Measurements from ENCODE around the gene FIGNL2. TPM values are rescaled to one million over a fixed set of nuclear protein-coding genes. Genes with fewer than 3 reads are reported as not detected.

The FIGNL2 gene
- total RNA-seq, 1 experiment from 2014 or later, result not detected

- no peaks in the 10 kb centered on the region for H3K9me3 ChIP-seq (ENCODE audit: low read length)
- peaks cover 25% of the 10 kb centered on the region for H3K79me2 ChIP-seq (ENCODE audit: low read length)
- H3K9me2 ChIP-seq (replicated peaks; ENCODE audit: low read length), result no peaks in the 10 kb centered on the region
- no peaks in the 10 kb centered on the region for H3F3A ChIP-seq (ENCODE audit: low read length, unreplicated experiment)
- ATAC-seq (peak; percentile 68), DNase-seq (peak; percentile 74)
- peak overlapping the region; percentile 88 for H3K4me3 ChIP-seq (ENCODE audit: low read length)
- no TSS peak for BruUV-seq (replicated peaks)
- peak overlapping the region; percentile 100 for H3K4me2 ChIP-seq (ENCODE audit: low read length)
- H3K4me1 ChIP-seq (ENCODE audit: insufficient read depth, low read length), result peaks cover 17% of the 10 kb centered on the region; the same call in 1 of the 2 replicates
- ChIA-PET POLR2A (ENCODE audit: unreplicated experiment) (interaction anchor here (0.6 to 1.1 kb wide), 4 partner anchors 11 to 550 kb away, joined by 3 to 10 read pairs (median 4); no protein-coding TSS in a partner anchor), CTCF (interaction anchor here (0.5 to 2.0 kb wide), 4 partner anchors 11 to 449 kb away, joined by 3 to 4 read pairs (median 3); no protein-coding TSS in a partner anchor)
- H4K20me1 ChIP-seq (ENCODE audit: low read length), result no peaks in the 10 kb centered on the region
- peak overlapping the region; percentile 43 for H3K27ac ChIP-seq (ENCODE audit: low read length)
- intact Hi-C loops (cut with micrococcal nuclease), result loop anchor here (2.0 to 10.0 kb wide), 4 partner anchors 138 to 556 kb away; partner anchors contain the start of gene SCN8A
- no peaks in the 10 kb centered on the region for H3K27me3 ChIP-seq (ENCODE audit: low read length)
- no peaks in the 10 kb centered on the region for H3K36me3 ChIP-seq (ENCODE audit: low read depth, low read length)
- no peak for TF ChIP-seq EZH2phosphoT487 (IDR thresholded peaks at IDR 0.05; ENCODE audit: borderline replicate concordance, low read length)
- TF ChIP-seq CTCF (conservative IDR thresholded peaks at IDR 0.05; ENCODE audit: low read depth, low read length), result peak; percentile 61
- peak overlapping the region; percentile 90 for H3K9ac ChIP-seq (ENCODE audit: low read length)
- peak overlapping the region; percentile 99 for H2AFZ ChIP-seq (ENCODE audit: low read length)
Observed at GRCh38 chr12:51820526-51821439, 27.7 kb downstream of the FIGNL2 start.

GRCh38 chr12:51819736-51820525 is 28.6 kb downstream of the FIGNL2 start:
- no peaks in the 10 kb centered on the region for H3K9me2 ChIP-seq (replicated peaks; ENCODE audit: low read length)
- H3K4me2 ChIP-seq (ENCODE audit: low read length), result peak overlapping the region; percentile 100
- H3K4me1 ChIP-seq (ENCODE audit: insufficient read depth, low read length), result peaks cover 21% of the 10 kb centered on the region; the same call in 1 of the 2 replicates
- TF ChIP-seq CTCF (conservative IDR thresholded peaks at IDR 0.05; ENCODE audit: low read depth, low read length), result no peak
- TF ChIP-seq EZH2 (IDR thresholded peaks at IDR 0.05; ENCODE audit: low read length, unreplicated experiment), result no peak
- TF ChIP-seq EZH2phosphoT487 (IDR thresholded peaks at IDR 0.05; ENCODE audit: borderline replicate concordance, low read length), result no peak
- H3K27ac ChIP-seq (ENCODE audit: low read length), result peak overlapping the region; percentile 29
- BruUV-seq (replicated peaks), result TSS peak; percentile 59
- no peaks in the 10 kb centered on the region for H4K20me1 ChIP-seq (ENCODE audit: low read length)
- no peaks in the 10 kb centered on the region for H3K9me3 ChIP-seq (ENCODE audit: low read length)
- peak overlapping the region; percentile 90 for H3K9ac ChIP-seq (ENCODE audit: low read length)
- ATAC-seq (peak; percentile 17; the same call in 1 of the 2 replicates), DNase-seq (no peak)
- H2AFZ ChIP-seq (ENCODE audit: low read length), result peak overlapping the region; percentile 99
- no peaks in the 10 kb centered on the region for H3K36me3 ChIP-seq (ENCODE audit: low read depth, low read length)
- ChIA-PET POLR2A (ENCODE audit: unreplicated experiment) (interaction anchor here (0.6 to 1.1 kb wide), 3 partner anchors 12 to 549 kb away, joined by 3 to 10 read pairs (median 6); no protein-coding TSS in a partner anchor), CTCF (interaction anchor here (0.5 to 2.0 kb wide), 3 partner anchors 11 to 448 kb away, joined by 3 to 4 read pairs (median 3); no protein-coding TSS in a partner anchor)
- no peaks in the 10 kb centered on the region for H3K27me3 ChIP-seq (ENCODE audit: low read length)
- H3K4me3 ChIP-seq (ENCODE audit: low read length), result peak overlapping the region; percentile 88
- intact Hi-C loops (cut with micrococcal nuclease), result loop anchor here (2.0 to 10.0 kb wide), 4 partner anchors 138 to 555 kb away; partner anchors contain the start of gene SCN8A
- H3K79me2 ChIP-seq (ENCODE audit: low read length), result peaks cover 25% of the 10 kb centered on the region
- no peaks in the 10 kb centered on the region for H3F3A ChIP-seq (ENCODE audit: low read length, unreplicated experiment)

Data from PC-3 (cell line).